KMS-11 (cell line): ENCODE data around the gene DMD.

Experiments used
- H2AFZ ChIP-seq: fragments of 200-600 bp; sonication (generic); 2 replicates; pipeline ENCODE4 v1.6.1; 2016; ENCODE audit warnings: antibody characterized with exemption, mixed run types, low read depth
- H3K27ac ChIP-seq: fragments of 200-600 bp; sonication (generic); 2 replicates; pipeline ENCODE4 v1.6.1; 2016; ENCODE audit warnings: mild to moderate bottlenecking, mixed run types
- H3K27me3 ChIP-seq: fragments of 200-600 bp; sonication (generic); 2 replicates; pipeline ENCODE4 v1.6.1; 2017; ENCODE audit warnings: mild to moderate bottlenecking, low read depth, mixed run types, moderate library complexity; ENCODE audit not compliant: insufficient read depth
- H3K36me3 ChIP-seq: fragments of 200-600 bp; sonication (generic); 2 replicates; pipeline ENCODE4 v1.6.1; 2017; ENCODE audit warnings: mild to moderate bottlenecking, mixed run types; ENCODE audit not compliant: insufficient read depth
- H3K4me1 ChIP-seq: fragments of 200-600 bp; sonication (generic); 2 replicates; pipeline ENCODE4 v1.6.1; 2016; ENCODE audit warnings: mild to moderate bottlenecking, low read depth, mixed run types; ENCODE audit not compliant: poor library complexity, severe bottlenecking
- H3K4me2 ChIP-seq: fragments of 200-600 bp; sonication (generic); 2 replicates; pipeline ENCODE4 v1.7.0; 2016; ENCODE audit warnings: mild to moderate bottlenecking, mixed run types
- H3K4me3 ChIP-seq: fragments of 200-600 bp; sonication (generic); IDR thresholded peaks from 2 replicates; pipeline ENCODE4 v1.6.1; 2017; ENCODE audit warnings: low read depth, low read length, mixed read lengths; ENCODE audit not compliant: insufficient read depth
- H3K79me2 ChIP-seq: fragments of 200-600 bp; sonication (generic); 2 replicates; pipeline ENCODE4 v1.6.1; 2016; ENCODE audit warnings: low read depth, mixed run types; ENCODE audit not compliant: insufficient read depth
- H3K9ac ChIP-seq: fragments of 200-600 bp; sonication (generic); 2 replicates; pipeline ENCODE4 v1.6.1; 2016; ENCODE audit warnings: mild to moderate bottlenecking, mixed run types
- H4K20me1 ChIP-seq: fragments of 200-600 bp; sonication (generic); 2 replicates; pipeline ENCODE4 v1.6.1; 2016; ENCODE audit warnings: mild to moderate bottlenecking, mixed run types; ENCODE audit not compliant: insufficient read depth
- CTCF ChIP-seq: fragments of 200-600 bp; sonication (generic); conservative IDR thresholded peaks from 2 replicates; pipeline ENCODE4 v1.6.1; 2017; ENCODE audit warnings: low read depth, mild to moderate bottlenecking, antibody characterized with exemption, low read length, moderate library complexity, mixed read lengths

The DMD gene

GRCh38 chrX:31366041-31366440 is 1845.3 kb downstream of the DMD start:
- Histone ChIP-seq H3K27me3 (no peaks in the 10 kb centered on the region), H3K27ac (no peak overlapping the region), H3K4me3 (no peak overlapping the region), H3K9ac (no peak overlapping the region), H3K4me1 (no peaks in the 10 kb centered on the region), H3K4me2 (no peak overlapping the region), H3K79me2 (no peaks in the 10 kb centered on the region), H2AFZ (no peak overlapping the region), H3K36me3 (no peaks in the 10 kb centered on the region), H4K20me1 (no peaks in the 10 kb centered on the region)
- no peak for TF ChIP-seq CTCF

- no peaks in the 10 kb centered on the region for H3K27me3 ChIP-seq
- no peak for TF ChIP-seq CTCF
Measured at GRCh38 chrX:31356275-31357212, 1854.8 kb downstream of the DMD start.

GRCh38 chrX:31355206-31355955 is 1856.0 kb downstream of the DMD start:
- no peak overlapping the region for H3K9ac ChIP-seq
- no peak for TF ChIP-seq CTCF
- no peaks in the 10 kb centered on the region for H3K27me3 ChIP-seq
- no peaks in the 10 kb centered on the region for H3K36me3 ChIP-seq
- no peaks in the 10 kb centered on the region for H3K79me2 ChIP-seq
- H4K20me1 ChIP-seq: no peaks in the 10 kb centered on the region
- H2AFZ ChIP-seq: no peak overlapping the region
- no peak overlapping the region for H3K4me3 ChIP-seq
- no peaks in the 10 kb centered on the region for H3K4me1 ChIP-seq
- no peak overlapping the region for H3K4me2 ChIP-seq
- H3K27ac ChIP-seq: no peak overlapping the region

More at GRCh38 chrX:31356275-31357212, 1854.8 kb downstream of the DMD start:
- Histone ChIP-seq H3K4me2 (no peak overlapping the region), H3K9ac (no peak overlapping the region), H3K4me1 (no peaks in the 10 kb centered on the region), H4K20me1 (no peaks in the 10 kb centered on the region), H3K4me3 (no peak overlapping the region), H3K27ac (no peak overlapping the region), H3K79me2 (no peaks in the 10 kb centered on the region), H2AFZ (no peak overlapping the region), H3K36me3 (no peaks in the 10 kb centered on the region)

GRCh38 chrX:31353095-31353494 is 1858.3 kb downstream of the DMD start:
- H3K27ac ChIP-seq: no peak overlapping the region
- no peak overlapping the region for H3K4me3 ChIP-seq
- H3K27me3 ChIP-seq: no peaks in the 10 kb centered on the region
- H4K20me1 ChIP-seq: no peaks in the 10 kb centered on the region
- H3K9ac ChIP-seq: no peak overlapping the region
- no peak overlapping the region for H2AFZ ChIP-seq
- H3K36me3 ChIP-seq: no peaks in the 10 kb centered on the region
- TF ChIP-seq CTCF: no peak
- no peak overlapping the region for H3K4me2 ChIP-seq
- no peaks in the 10 kb centered on the region for H3K79me2 ChIP-seq
- H3K4me1 ChIP-seq: no peaks in the 10 kb centered on the region
